ENCODE results near the gene IL10RB.

DNA sequence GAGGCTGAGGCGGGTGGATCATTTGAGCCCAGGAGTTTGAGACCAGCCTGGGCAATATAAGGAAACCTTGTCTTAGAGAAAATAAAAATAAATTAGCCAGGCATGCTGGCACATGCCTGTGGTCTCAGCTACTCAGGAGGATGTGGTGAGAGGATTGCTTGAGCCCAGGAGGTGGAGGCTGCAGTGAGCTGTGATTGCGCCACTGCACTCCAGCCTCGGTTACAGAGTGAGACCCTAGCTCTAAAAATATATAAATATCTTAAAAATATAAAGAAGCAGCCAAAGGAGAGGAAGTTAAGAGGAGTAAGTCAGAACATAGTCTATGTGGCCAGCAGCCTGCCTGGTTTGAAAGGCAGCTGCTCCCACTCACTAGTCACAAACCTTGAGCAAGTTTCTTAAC, 4.5 kb upstream of the IL10RB start:
- TF ChIP-seq CTCF (IDR thresholded peaks at IDR 0.05) (no peak), POLR2A (IDR thresholded peaks at IDR 0.05) (no peak)
